Fibroblast of mammary gland (primary cell): ENCODE data around the gene ASH1L.
A peak's percentile ranks its signal among the peaks of the same experiment; 100 is the strongest.
"Not testable (repeated sequence)": the region's sequence is repeated elsewhere in the genome, so short reads cannot be mapped to it uniquely, and the experiment has no call there.

ENCODE experiments used
- DNase-seq: peaks from one replicate; pipeline ENCODE4 v3.0.0-alpha.2; 2010; ENCODE audit warnings: low read depth
- H3K4me3 ChIP-seq: 2 replicates; pipeline ENCODE4 v1.5.1; 2011; ENCODE audit warnings: low read depth, mild to moderate bottlenecking, low read length, moderate library complexity; ENCODE audit not compliant: control insufficient read depth
- CTCF ChIP-seq: conservative IDR thresholded peaks from 2 replicates; pipeline ENCODE4 v1.5.1; 2011; ENCODE audit warnings: low read depth, low read length, inconsistent platforms; ENCODE audit not compliant: control insufficient read depth, insufficient read depth

ASH1L gene

DNA sequence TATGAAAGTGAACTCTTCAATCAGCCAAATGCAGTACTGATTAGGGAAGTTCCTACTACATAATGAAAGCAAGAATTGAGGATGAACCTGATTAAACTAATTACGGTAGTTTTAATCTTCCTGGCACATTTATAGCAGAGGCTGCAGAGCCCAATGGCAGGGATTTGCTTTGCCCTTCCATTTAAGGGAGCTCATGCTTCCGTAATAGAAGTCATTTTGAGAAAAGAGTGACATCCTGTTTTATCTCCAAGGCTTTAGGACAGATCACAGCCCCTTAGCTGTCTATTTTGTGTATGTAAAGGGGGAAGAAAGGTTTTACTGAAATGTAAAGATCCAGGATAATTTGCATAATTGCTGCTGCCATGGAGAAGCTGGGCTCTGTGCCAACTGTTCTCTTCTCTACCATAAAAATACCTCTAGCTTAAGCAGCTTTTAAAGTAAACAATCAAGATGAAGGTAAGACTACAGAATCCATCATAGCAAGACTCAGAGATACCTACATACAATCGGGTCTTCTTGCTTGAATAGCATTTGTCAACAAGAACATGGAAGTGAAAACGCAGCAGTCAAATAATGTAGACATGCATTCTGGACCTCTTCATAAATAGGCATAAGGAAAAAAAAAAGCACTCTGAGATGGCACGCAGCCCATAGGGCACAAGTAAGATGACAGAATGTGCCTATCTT lies 62.5 kb downstream of the ASH1L start:
- no peak for TF ChIP-seq CTCF
- DNase-seq: no peak
- no peak overlapping the region for H3K4me3 ChIP-seq

DNA sequence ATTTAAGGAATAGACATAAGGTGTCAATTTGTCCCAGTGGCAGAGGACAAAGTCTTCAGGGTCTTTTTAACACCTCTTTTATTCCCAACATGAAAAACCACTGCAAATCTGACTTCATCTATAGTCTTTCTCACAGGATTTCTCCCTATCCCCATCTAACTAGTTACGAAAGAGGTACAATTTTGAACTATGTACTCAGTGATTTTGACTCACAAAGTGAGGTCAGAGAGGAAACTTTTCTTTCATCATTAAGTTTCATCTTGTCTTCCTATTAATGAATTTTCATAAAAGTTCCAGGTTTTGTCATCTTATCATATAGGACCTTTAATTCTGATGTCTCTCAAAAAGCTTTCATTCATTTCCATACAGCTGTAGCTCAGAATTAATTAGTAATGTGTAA lies 63.3 kb downstream of the ASH1L start:
- no peak overlapping the region for H3K4me3 ChIP-seq
- peak; percentile 67 for DNase-seq
- TF ChIP-seq CTCF: no peak

DNA sequence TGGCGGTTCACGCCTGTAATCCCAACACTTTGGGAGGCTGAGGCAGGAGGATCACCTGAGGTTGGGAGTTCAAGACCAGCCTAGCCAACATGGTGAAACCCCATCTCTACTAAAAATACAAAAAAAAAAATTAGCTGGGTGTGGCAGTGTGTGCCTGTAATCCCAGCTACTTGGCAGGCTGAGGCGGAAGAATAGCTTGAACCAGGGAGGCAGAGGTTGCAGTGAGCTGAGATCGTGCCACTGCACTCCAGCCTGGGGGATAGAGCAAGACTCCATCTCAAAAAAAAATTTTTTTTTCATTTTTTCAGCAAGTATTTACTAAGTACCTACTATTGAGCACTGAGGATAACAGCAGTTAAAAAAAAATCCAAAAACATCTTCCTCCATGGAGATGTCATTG lies 69.0 kb downstream of the ASH1L start:
- H3K4me3 ChIP-seq, DNase-seq: not testable (repeated sequence)

GRCh38 chr1:155488419-155488818 lies 74.2 kb downstream of the ASH1L start:
- not testable (repeated sequence) for DNase-seq, H3K4me3 ChIP-seq

- no peak overlapping the region for H3K4me3 ChIP-seq
- no peak for DNase-seq
- no peak for TF ChIP-seq CTCF
These were observed 75.1 kb downstream of the ASH1L start for GRCh38 chr1:155487541-155487940.

DNA sequence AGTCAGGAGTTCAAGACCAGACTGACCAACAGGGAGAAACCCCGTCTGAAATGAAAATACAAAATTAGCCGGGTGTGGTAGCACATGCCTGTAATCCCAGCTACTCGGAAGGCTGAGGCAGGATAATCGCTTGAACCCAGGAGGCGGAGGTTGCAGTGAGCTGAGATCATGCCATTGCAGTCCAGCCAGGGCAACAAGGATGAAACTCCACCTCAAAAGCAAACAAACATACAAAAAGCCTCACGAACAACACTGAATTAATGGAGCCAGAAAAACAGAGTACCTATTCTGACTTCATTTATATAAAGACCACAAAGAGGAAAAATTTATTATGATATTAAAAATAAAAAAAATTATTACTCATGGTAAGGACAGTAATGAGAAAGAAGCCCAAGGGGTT lies 75.7 kb downstream of the ASH1L start:
- not testable (repeated sequence) for H3K4me3 ChIP-seq, DNase-seq

DNA sequence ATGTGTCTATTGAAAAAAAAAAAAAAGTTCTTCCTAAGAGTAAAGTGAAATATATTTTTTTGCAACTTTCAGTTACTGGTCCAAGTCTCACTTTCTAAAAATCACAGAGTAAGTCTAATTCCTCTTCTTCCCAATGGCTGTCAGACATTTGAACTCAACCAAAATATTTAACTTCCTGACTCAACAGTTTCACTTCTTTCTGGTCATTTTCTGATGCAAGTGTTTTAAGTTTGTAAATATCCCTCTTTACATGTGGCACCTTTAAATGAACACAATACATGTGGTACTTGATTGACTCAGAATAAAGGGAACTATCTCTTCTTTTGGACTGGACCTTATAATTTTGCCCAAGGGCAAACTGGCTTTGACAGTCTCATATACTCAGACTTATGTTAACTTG lies 76.7 kb downstream of the ASH1L start:
- no peak overlapping the region for H3K4me3 ChIP-seq
- no peak for DNase-seq
- no peak for TF ChIP-seq CTCF

- no peak overlapping the region for H3K4me3 ChIP-seq
- no peak for DNase-seq
- no peak for TF ChIP-seq CTCF
These were observed 77.4 kb downstream of the ASH1L start for GRCh38 chr1:155485222-155485621.

DNA sequence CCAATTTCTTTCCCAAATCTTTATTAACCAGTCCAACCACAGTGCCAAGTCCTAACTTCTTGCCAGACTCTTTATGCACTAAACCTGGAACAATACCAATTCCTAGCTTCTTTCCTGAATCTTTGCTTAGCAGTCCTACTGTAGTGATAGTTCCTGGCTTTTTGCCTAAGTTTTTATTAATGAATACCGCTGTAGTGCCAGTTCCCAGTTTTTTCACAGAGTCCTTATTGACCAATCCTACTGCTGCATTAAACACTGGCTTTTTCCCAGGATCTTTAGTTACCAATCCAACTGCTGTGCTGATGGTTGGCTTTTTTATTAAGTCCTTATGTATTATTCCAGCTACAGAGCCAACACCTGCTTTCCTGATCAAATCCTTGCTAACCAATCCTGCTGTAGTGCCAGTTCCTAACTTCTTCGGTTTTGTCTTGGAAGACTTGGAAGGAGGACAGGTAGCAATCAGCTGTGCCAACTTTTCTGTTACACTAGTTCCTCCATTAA lies 80.8 kb downstream of the ASH1L start:
- H3K4me3 ChIP-seq: no peak overlapping the region
- TF ChIP-seq CTCF: no peak
- DNase-seq: peak; percentile 15
